Endothelial cell of umbilical vein (primary cell): Measurements from ENCODE around the gene PGAM1. TPM values are rescaled to one million over a fixed set of nuclear protein-coding genes. Genes with fewer than 3 reads are reported as not detected.

Experiments
- BruUV-seq: library from RNA; stranded (reverse); fragments of 400-500 nt; replicated peaks from 2 replicates; lab custom pipeline; 2021; lab: Mats Ljungman, UMichigan
- CTCF ChIA-PET: fragments of 300-600, 350-600 bp; sonication (Branson Sonifier 250); formaldehyde crosslinking; loops from one replicate; lab custom pipeline; 2021; ENCODE audit warnings: antibody characterized with exemption, inconsistent platforms; lab: Charles Lee
- POLR2A ChIA-PET: fragments of 300-600, 350-600 bp; sonication (Branson Sonifier 250); formaldehyde crosslinking; loops from one replicate; lab custom pipeline; 2021; ENCODE audit warnings: antibody characterized with exemption, inconsistent platforms; lab: Charles Lee
- DNase-seq: peaks from one replicate; pipeline ENCODE4 v3.0.0-alpha.2; 2011; ENCODE audit warnings: low read depth, low spot score
- FAIRE-seq: peaks from 2 replicates; lab custom pipeline; 2011; peaks lifted over from hg19 to GRCh38; lab: Jason Lieb, UNC
- H2AFZ ChIP-seq: 2 replicates; pipeline ENCODE4 v1.6.0; 2012; ENCODE audit warnings: low read depth, low read length, control low read depth, inconsistent platforms
- H3K27ac ChIP-seq: 2 replicates; pipeline ENCODE4 v1.5.1; 2011; ENCODE audit warnings: low read depth, mild to moderate bottlenecking, control low read depth, low read length, moderate library complexity; ENCODE audit not compliant: insufficient read depth
- H3K27me3 ChIP-seq, 2 experiments: 2 replicates each; pipeline versions ENCODE4 v1.6.0 to v1.6.1; 2011; ENCODE audit warnings: low read length in 2 of 2, mixed read lengths in 1 of 2; ENCODE audit not compliant: control insufficient read depth in 2 of 2, insufficient read depth in 2 of 2
- H3K36me3 ChIP-seq, 2 experiments: 2 replicates in 1 of 2; 3 replicates in 1 of 2; pipeline ENCODE4 v1.5.1; 2011; ENCODE audit warnings: low read length in 2 of 2, mild to moderate bottlenecking in 1 of 2, moderate library complexity in 1 of 2; ENCODE audit not compliant: control insufficient read depth in 2 of 2, insufficient read depth in 2 of 2; ENCODE audit errors: extremely low read depth in 1 of 2
- H3K4me1 ChIP-seq: 3 replicates; pipeline ENCODE4 v1.5.1; 2011; ENCODE audit warnings: mild to moderate bottlenecking, low read length; ENCODE audit not compliant: control insufficient read depth, insufficient read depth; ENCODE audit errors: extremely low read depth
- H3K4me2 ChIP-seq: 2 replicates; pipeline ENCODE4 v1.6.1; 2011; ENCODE audit warnings: low read length, control low read depth, mixed read lengths; ENCODE audit not compliant: insufficient read depth
- H3K4me3 ChIP-seq, 3 experiments: fragments of 200-600 bp in 1 of 3; sonication (generic), shearing (Covaris generic) in 1 of 3; replicated peaks in 1 of 3; 2 replicates each; pipeline ENCODE4 v1.5.1; 2011 to 2016; ENCODE audit warnings: control low read depth in 3 of 3, low read length in 3 of 3, mild to moderate bottlenecking in 2 of 3, inconsistent platforms in 1 of 3, low read depth in 1 of 3, moderate library complexity in 1 of 3; ENCODE audit not compliant: insufficient read depth in 1 of 3
- H3K79me2 ChIP-seq: 2 replicates; pipeline ENCODE4 v1.6.0; 2012; ENCODE audit warnings: low read length, inconsistent platforms; ENCODE audit not compliant: control insufficient read depth, insufficient read depth
- H3K9ac ChIP-seq: replicated peaks from 2 replicates; pipeline ENCODE3; 2011; ENCODE audit warnings: low read length, control low read depth; ENCODE audit not compliant: insufficient read depth; ENCODE audit errors: extremely low read depth
- H3K9me1 ChIP-seq: replicated peaks from 3 replicates; pipeline ENCODE4 v1.6.0; 2011; ENCODE audit warnings: mild to moderate bottlenecking, low read length; ENCODE audit not compliant: control insufficient read depth, insufficient read depth; ENCODE audit errors: extremely low read depth
- H3K9me3 ChIP-seq: replicated peaks from 2 replicates; pipeline ENCODE4 v1.5.1; 2012; ENCODE audit warnings: low read length, inconsistent platforms; ENCODE audit not compliant: control insufficient read depth, insufficient read depth
- H4K20me1 ChIP-seq: replicated peaks from 2 replicates; pipeline ENCODE3; 2011; ENCODE audit warnings: mild to moderate bottlenecking, low read length; ENCODE audit not compliant: control insufficient read depth, insufficient read depth; ENCODE audit errors: extremely low read depth
- CTCF ChIP-seq, 2 donors: IDR thresholded peaks; 1 replicate in 1 of 2; 2 replicates in 1 of 2; pipeline ENCODE4 v1.5.1; 2011; ENCODE audit warnings: low read length in 2 of 2, mild to moderate bottlenecking in 2 of 2, moderate library complexity in 2 of 2, control low read depth in 1 of 2, inconsistent platforms in 1 of 2, low read depth in 1 of 2; ENCODE audit not compliant: insufficient read depth in 1 of 2; ENCODE audit errors: extremely low read depth in 1 of 2
- EZH2 ChIP-seq: IDR thresholded peaks from 2 replicates; pipeline ENCODE4 v1.6.1; 2012; ENCODE audit warnings: borderline replicate concordance, low read depth, mild to moderate bottlenecking, moderate library complexity, low read length, inconsistent platforms; ENCODE audit not compliant: severe bottlenecking
- FOS ChIP-seq: IDR thresholded peaks from 2 replicates; pipeline ENCODE4 v1.6.1; 2011; ENCODE audit warnings: mild to moderate bottlenecking, low read length, moderate library complexity, borderline replicate concordance; ENCODE audit not compliant: insufficient read depth
- GATA2 ChIP-seq: IDR thresholded peaks from 2 replicates; pipeline ENCODE4 v1.7.0; 2011; ENCODE audit warnings: low read depth, mild to moderate bottlenecking, moderate library complexity, mixed read lengths, low read length; ENCODE audit not compliant: insufficient read length, insufficient read depth
- JUN ChIP-seq: IDR thresholded peaks from 2 replicates; pipeline ENCODE4 v1.6.1; 2011; ENCODE audit warnings: borderline replicate concordance, low read depth; ENCODE audit not compliant: insufficient read length, insufficient read depth
- POLR2AphosphoS5 ChIP-seq: IDR thresholded peaks from 2 replicates; pipeline ENCODE4 v1.6.1; 2012; ENCODE audit warnings: low read depth, mild to moderate bottlenecking, control low read depth, low read length, moderate library complexity; ENCODE audit not compliant: insufficient read depth
- dilution Hi-C: fragments of 300-500 bp; cut with MboI; formaldehyde crosslinking; loops from one replicate; pipeline ENCODE4 v1.15.0; 2019; ENCODE audit warnings: low sequenced_read_pairs; ENCODE audit not compliant: extremely low pct_ligation_motif_present
- intact Hi-C: fragments of 100-400 bp; cut with micrococcal nuclease; formaldehyde crosslinking; loops from one replicate; pipeline ENCODE4 v1.10.0; 2022
- polyA plus RNA-seq, 4 experiments: library from polyadenylated mRNA; depleted of rRNA in 3 of 4; stranded (reverse) in 3 of 4; unstranded in 1 of 4; fragments of >200 nt; gene quantifications; 2 replicates each; pipeline versions ENCODE4 v1.2.1 to v1.2.3, GENCODE V29; 2011 to 2012; ENCODE audit warnings: missing spikeins in 1 of 4
- total RNA-seq: library from RNA; stranded (reverse); gene quantifications from 2 replicates; pipeline ENCODE4 v1.2.3, GENCODE V29; 2021
- TF ChIP-seq, protein P1 (sequence below): IDR thresholded peaks from 2 replicates; pipeline ENCODE4 v1.6.1; 2011; ENCODE audit not compliant: insufficient read depth, insufficient read length

Gene PGAM1
- total and polyA plus RNA-seq, 2 donors (not counting 3 experiments of a cell fraction or from before 2014, with no cell fraction given): 375 TPM

DNA sequence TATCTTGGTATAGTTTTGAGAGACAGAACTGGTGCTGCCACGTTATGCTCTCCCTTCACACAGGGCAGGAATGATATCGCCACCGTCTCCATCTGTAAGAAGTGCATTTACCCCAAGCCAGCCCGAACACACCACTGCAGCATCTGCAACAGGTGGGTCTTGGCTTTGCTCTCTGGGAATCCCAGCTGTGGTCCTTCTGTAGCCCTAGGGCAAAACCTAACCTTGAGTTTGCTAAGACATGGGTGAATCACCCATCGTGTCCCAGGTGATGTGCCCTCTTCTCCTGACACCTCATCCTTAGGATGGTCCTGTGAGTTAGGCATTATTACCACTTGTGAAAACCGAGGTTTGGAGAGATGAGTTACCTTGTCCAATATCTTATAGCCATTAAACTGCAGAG lies 26.4 kb downstream of the PGAM1 start:
- POLR2A ChIA-PET: no interaction called here
- no peaks in the 10 kb centered on the region for H3K9me3 ChIP-seq
- TF ChIP-seq POLR2AphosphoS5: no peak
- no peak for TF ChIP-seq GATA2
- TF ChIP-seq, protein P1, sequence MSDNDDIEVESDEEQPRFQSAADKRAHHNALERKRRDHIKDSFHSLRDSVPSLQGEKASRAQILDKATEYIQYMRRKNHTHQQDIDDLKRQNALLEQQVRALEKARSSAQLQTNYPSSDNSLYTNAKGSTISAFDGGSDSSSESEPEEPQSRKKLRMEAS: no peak
- no peak for TF ChIP-seq FOS
- TF ChIP-seq EZH2: no peak
- no peak for TF ChIP-seq CTCF (IDR thresholded peaks at IDR 0.05; ENCODE audit: extremely low read depth in 1 of 2, insufficient read depth in 1 of 2, low read depth in 1 of 2, low read length in 2 of 2)
- no peak for TF ChIP-seq JUN
- FAIRE-seq (no peak), DNase-seq (no peak)
- no peak overlapping the region for H3K27ac ChIP-seq
- CTCF ChIA-PET: interaction anchor here (1.2 to 1.7 kb wide), 2 partner anchors 10 to 12 kb away, joined by 3 to 4 read pairs; no protein-coding TSS in a partner anchor
- peaks cover 17 to 31% of the 10 kb centered on the region in 2 experiments for H3K36me3 ChIP-seq
- H2AFZ ChIP-seq: no peak overlapping the region
- H4K20me1 ChIP-seq: no peaks in the 10 kb centered on the region
- H3K4me1 ChIP-seq: peaks cover 8% of the 10 kb centered on the region
- no peaks in the 10 kb centered on the region for H3K9me1 ChIP-seq
- dilution Hi-C loops: no loop called here
- BruUV-seq: no TSS peak
- H3K4me3 ChIP-seq: no peak overlapping the region
- no peaks in the 10 kb centered on the region for H3K27me3 ChIP-seq
- intact Hi-C loops: no loop called here
- no peak overlapping the region for H3K4me2 ChIP-seq
- no peak overlapping the region for H3K9ac ChIP-seq
- H3K79me2 ChIP-seq: peaks cover 35% of the 10 kb centered on the region
